Measurements from ENCODE around the gene TACSTD2. TPM values are rescaled to one million over a fixed set of nuclear protein-coding genes. Genes with fewer than 3 reads are reported as not detected.
"Not testable (repeated sequence)": the region's sequence is repeated elsewhere in the genome, so short reads cannot be mapped to it uniquely, and the experiment has no call there.

Gene TACSTD2
- total RNA-seq, 1 experiment from 2014 or later: not detected

DNA sequence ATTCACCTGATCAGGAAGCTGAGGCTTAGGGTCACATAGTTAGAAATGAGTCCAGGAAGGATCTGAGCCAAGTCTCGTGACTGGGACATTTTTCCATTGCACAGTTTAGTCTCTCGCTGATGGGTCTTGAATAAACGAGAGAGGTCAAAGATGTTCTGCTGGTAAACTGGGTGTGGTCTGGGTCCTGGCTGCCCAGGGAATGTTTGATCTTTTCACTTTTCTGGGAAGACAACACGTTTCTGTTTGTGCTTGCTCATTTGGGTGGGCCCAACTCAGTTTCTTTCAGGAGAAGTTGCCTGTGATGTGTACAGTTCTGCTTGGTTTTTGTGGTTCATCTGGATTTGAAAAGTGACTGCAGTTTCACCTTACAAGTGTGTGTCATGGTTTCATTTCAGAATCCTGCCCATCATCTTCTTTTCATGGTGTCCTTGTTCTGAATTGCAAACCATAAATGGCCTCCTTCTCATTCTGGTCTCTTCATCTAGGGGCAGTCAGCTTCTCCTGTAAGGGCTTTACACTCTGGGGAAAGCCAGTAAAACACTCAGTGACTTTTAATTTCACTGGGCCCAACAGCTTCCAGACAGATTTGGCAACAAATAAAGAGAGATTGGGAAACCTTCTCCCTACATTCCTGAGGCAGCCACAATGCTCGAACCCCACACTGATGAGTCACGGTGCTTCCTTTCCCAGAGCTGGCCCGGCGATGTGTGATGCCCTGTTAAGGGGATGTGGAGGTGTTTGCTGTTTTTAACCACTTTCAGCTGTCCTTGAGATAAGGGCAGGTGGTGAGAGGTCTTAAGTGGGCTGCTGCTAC lies 7.2 kb upstream of the TACSTD2 start:
- intact Hi-C loops (cut with micrococcal nuclease; ENCODE audit: unreplicated experiment): no loop called here
- no peak overlapping the region for H3K27ac ChIP-seq (ENCODE audit: low read depth, low read length, poor library complexity, severe bottlenecking)
- POLR2A ChIA-PET (ENCODE audit: low non-redundant PET): no interaction called here

DNA sequence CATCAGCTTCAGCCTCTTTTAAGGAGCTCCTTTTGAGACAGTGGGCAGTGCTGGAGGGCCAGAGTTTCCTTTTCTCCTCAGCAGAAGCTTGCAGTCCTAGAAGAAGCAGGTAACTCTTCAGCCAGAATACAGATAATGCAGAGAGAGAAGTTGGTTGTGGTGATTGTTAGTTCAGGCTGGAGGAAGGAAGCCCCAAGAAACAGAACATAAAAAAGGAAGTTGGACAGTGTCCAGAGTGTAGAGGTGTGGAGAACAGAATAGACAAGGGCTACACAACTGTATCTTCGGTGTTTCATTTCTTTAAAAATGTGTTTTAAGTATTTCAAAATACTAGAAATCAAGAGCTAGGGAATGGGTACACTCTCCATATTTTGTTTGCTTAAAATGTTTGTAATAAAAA lies 6.4 kb upstream of the TACSTD2 start:
- H3K9me3 ChIP-seq (ENCODE audit: low read depth, low read length, poor library complexity, severe bottlenecking): no peaks in the 10 kb centered on the region
- CTCF ChIA-PET: no interaction called here
- no peaks in the 10 kb centered on the region for H3K27me3 ChIP-seq (replicated peaks; ENCODE audit: insufficient read depth, low read depth, low read length, poor library complexity)
- POLR2A ChIA-PET (ENCODE audit: low non-redundant PET): no interaction called here
- BruUV-seq (replicated peaks): no TSS peak
- H3K4me3 ChIP-seq (ENCODE audit: low read depth, low read length, poor library complexity, severe bottlenecking): no peak overlapping the region
- intact Hi-C loops (cut with micrococcal nuclease; ENCODE audit: unreplicated experiment): no loop called here
- TF ChIP-seq, protein P1, sequence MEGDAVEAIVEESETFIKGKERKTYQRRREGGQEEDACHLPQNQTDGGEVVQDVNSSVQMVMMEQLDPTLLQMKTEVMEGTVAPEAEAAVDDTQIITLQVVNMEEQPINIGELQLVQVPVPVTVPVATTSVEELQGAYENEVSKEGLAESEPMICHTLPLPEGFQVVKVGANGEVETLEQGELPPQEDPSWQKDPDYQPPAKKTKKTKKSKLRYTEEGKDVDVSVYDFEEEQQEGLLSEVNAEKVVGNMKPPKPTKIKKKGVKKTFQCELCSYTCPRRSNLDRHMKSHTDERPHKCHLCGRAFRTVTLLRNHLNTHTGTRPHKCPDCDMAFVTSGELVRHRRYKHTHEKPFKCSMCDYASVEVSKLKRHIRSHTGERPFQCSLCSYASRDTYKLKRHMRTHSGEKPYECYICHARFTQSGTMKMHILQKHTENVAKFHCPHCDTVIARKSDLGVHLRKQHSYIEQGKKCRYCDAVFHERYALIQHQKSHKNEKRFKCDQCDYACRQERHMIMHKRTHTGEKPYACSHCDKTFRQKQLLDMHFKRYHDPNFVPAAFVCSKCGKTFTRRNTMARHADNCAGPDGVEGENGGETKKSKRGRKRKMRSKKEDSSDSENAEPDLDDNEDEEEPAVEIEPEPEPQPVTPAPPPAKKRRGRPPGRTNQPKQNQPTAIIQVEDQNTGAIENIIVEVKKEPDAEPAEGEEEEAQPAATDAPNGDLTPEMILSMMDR (conservative IDR thresholded peaks at IDR 0.05; ENCODE audit: low read depth, low read length): no peak
- no peak for TF ChIP-seq EZH2 (IDR thresholded peaks at IDR 0.05; ENCODE audit: borderline replicate concordance, low read depth, low read length, poor library complexity, severe bottlenecking)
- no peaks in the 10 kb centered on the region for H3K36me3 ChIP-seq (ENCODE audit: insufficient read depth, low read length, poor library complexity, severe bottlenecking)
- DNase-seq (ENCODE audit: low spot score): no peak
- peaks cover 3% of the 10 kb centered on the region for H3K4me1 ChIP-seq (ENCODE audit: insufficient read depth, low read length, poor library complexity, severe bottlenecking)
- no peak overlapping the region for H3K27ac ChIP-seq (ENCODE audit: low read depth, low read length, poor library complexity, severe bottlenecking)

More for the DNA sequence above, 7.2 kb upstream of the TACSTD2 start:
- CTCF ChIA-PET: no interaction called here
- no peak overlapping the region for H3K4me3 ChIP-seq (ENCODE audit: low read depth, low read length, poor library complexity, severe bottlenecking)
- TF ChIP-seq EZH2 (IDR thresholded peaks at IDR 0.05; ENCODE audit: borderline replicate concordance, low read depth, low read length, poor library complexity, severe bottlenecking): no peak
- TF ChIP-seq, protein P1 (conservative IDR thresholded peaks at IDR 0.05; ENCODE audit: low read depth, low read length): no peak
- BruUV-seq (replicated peaks): no TSS peak
- no peaks in the 10 kb centered on the region for H3K27me3 ChIP-seq (replicated peaks; ENCODE audit: insufficient read depth, low read depth, low read length, poor library complexity)
- DNase-seq (ENCODE audit: low spot score): peak; percentile 50
- no peaks in the 10 kb centered on the region for H3K9me3 ChIP-seq (ENCODE audit: low read depth, low read length, poor library complexity, severe bottlenecking)
- H3K36me3 ChIP-seq (ENCODE audit: insufficient read depth, low read length, poor library complexity, severe bottlenecking): no peaks in the 10 kb centered on the region
- peaks cover 3% of the 10 kb centered on the region for H3K4me1 ChIP-seq (ENCODE audit: insufficient read depth, low read length, poor library complexity, severe bottlenecking)

DNA sequence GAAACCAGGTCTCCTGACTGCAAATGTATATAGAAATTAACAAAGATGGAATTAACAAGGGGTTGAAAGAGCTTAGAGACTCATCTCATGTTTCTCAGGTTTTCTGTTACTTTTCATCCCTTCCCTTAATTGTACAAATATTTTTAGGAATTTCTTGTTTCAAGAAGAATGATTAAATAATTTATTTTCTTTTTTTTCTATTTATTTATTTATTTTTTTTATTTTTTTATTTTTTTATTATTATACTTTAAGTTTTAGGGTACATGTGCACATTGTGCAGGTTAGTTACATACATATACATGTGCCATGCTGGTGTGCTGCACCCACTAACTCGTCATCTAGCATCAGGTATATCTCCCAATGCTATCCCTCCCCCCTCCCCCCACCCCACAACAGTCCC lies 5.1 kb upstream of the TACSTD2 start:
- H3K36me3 ChIP-seq (ENCODE audit: insufficient read depth, low read length, poor library complexity, severe bottlenecking); H3K27ac ChIP-seq (ENCODE audit: low read depth, low read length, poor library complexity, severe bottlenecking); intact Hi-C loops (cut with micrococcal nuclease; ENCODE audit: unreplicated experiment); H3K9me3 ChIP-seq (ENCODE audit: low read depth, low read length, poor library complexity, severe bottlenecking); H3K4me3 ChIP-seq (ENCODE audit: low read depth, low read length, poor library complexity, severe bottlenecking); H3K4me1 ChIP-seq (ENCODE audit: insufficient read depth, low read length, poor library complexity, severe bottlenecking); POLR2A ChIA-PET (ENCODE audit: low non-redundant PET); BruUV-seq (replicated peaks); DNase-seq (ENCODE audit: low spot score); CTCF ChIA-PET: not testable (repeated sequence)
- H3K27me3 ChIP-seq (replicated peaks; ENCODE audit: insufficient read depth, low read depth, low read length, poor library complexity): peaks cover 12% of the 10 kb centered on the region

DNA sequence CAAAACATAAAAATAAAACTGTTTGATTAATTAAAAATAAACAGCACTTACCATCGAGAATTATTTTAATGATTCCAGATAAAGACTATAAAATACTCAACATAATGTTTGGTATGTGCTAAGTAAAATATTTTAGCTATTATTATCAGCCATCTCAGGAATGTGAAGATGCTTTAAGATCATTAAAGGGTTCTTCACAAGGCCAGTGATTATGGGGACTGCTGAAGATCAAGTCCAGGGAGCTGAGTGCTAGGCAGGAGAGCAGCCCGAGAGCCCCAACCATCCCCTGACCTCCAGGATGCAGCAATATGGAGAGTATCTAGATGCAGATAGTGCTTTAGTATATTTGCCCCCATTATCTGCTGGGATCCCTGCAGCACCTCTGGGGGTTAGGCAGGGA lies 4.6 kb upstream of the TACSTD2 start:
- CTCF ChIA-PET: no interaction called here
- Histone ChIP-seq H3K36me3 (ENCODE audit: insufficient read depth, low read length, poor library complexity, severe bottlenecking) (no peaks in the 10 kb centered on the region), H3K4me1 (ENCODE audit: insufficient read depth, low read length, poor library complexity, severe bottlenecking) (peaks cover 3% of the 10 kb centered on the region), H3K27ac (ENCODE audit: low read depth, low read length, poor library complexity, severe bottlenecking) (no peak overlapping the region), H3K9me3 (ENCODE audit: low read depth, low read length, poor library complexity, severe bottlenecking) (no peaks in the 10 kb centered on the region), H3K27me3 (replicated peaks; ENCODE audit: insufficient read depth, low read depth, low read length, poor library complexity) (peaks cover 17% of the 10 kb centered on the region), H3K4me3 (ENCODE audit: low read depth, low read length, poor library complexity, severe bottlenecking) (no peak overlapping the region)
- no TSS peak for BruUV-seq (replicated peaks)
- no peak for DNase-seq (ENCODE audit: low spot score)
- intact Hi-C loops (cut with micrococcal nuclease; ENCODE audit: unreplicated experiment): no loop called here
- TF ChIP-seq, protein P1 (conservative IDR thresholded peaks at IDR 0.05; ENCODE audit: low read depth, low read length): no peak
- TF ChIP-seq EZH2 (IDR thresholded peaks at IDR 0.05; ENCODE audit: borderline replicate concordance, low read depth, low read length, poor library complexity, severe bottlenecking): no peak
- POLR2A ChIA-PET (ENCODE audit: low non-redundant PET): no interaction called here
